HepG2 (cell line): ENCODE results near the gene VSIG2.

ENCODE experiments used
- FOXJ3 ChIP-seq: sonication (generic); formaldehyde crosslinking; IDR thresholded peaks from 2 replicates; pipeline ENCODE4 v1.4.0; 2020; ENCODE audit warnings: missing genetic modification reagents, mild to moderate bottlenecking, borderline replicate concordance
- HBP1 ChIP-seq: IDR thresholded peaks from 2 replicates; pipeline ENCODE4 v1.6.1; 2016; ENCODE audit warnings: low read depth, control low read depth
- HOXA7 ChIP-seq: sonication (generic); formaldehyde crosslinking; IDR thresholded peaks from 2 replicates; pipeline ENCODE4 v1.8.1; 2022; ENCODE audit warnings: mild to moderate bottlenecking, missing genetic modification reagents, moderate library complexity
- KLF9 ChIP-seq: IDR thresholded peaks from 2 replicates; pipeline ENCODE4 v1.6.1; 2016; ENCODE audit warnings: low read depth
- NCOA1 ChIP-seq: sonication (generic); formaldehyde crosslinking; IDR thresholded peaks from 2 replicates; pipeline ENCODE4 v1.9.0; 2021; ENCODE audit warnings: missing genetic modification reagents
- NR2C2 ChIP-seq: sonication (generic); formaldehyde crosslinking; IDR thresholded peaks from 2 replicates; pipeline ENCODE4 v1.4.0; 2020; ENCODE audit warnings: missing genetic modification reagents, mild to moderate bottlenecking, moderate library complexity, borderline replicate concordance
- POLR2AphosphoS5 ChIP-seq: IDR thresholded peaks from 2 replicates; pipeline ENCODE4 v1.6.1; 2012; ENCODE audit warnings: low read depth, low read length
- SRSF1 ChIP-seq: fragments of 200-400 bp; formaldehyde crosslinking; optimal IDR thresholded peaks from 2 replicates; pipeline ENCODE3; 2017; ENCODE audit warnings: mild to moderate bottlenecking, low read depth, low read length, moderate library complexity
- TEAD2 ChIP-seq: sonication (generic); formaldehyde crosslinking; IDR thresholded peaks from 2 replicates; pipeline ENCODE4 v1.9.0; 2021; ENCODE audit warnings: missing genetic modification reagents
- ZBTB8A ChIP-seq: sonication (generic); formaldehyde crosslinking; IDR thresholded peaks from 2 replicates; pipeline ENCODE4 v1.4.0; 2020; ENCODE audit warnings: mild to moderate bottlenecking, low read depth, missing genetic modification reagents, borderline replicate concordance
- ZNF234 ChIP-seq: sonication (generic); formaldehyde crosslinking; conservative IDR thresholded peaks from 2 replicates; pipeline ENCODE4 v1.5.1; 2020; ENCODE audit warnings: mild to moderate bottlenecking, missing genetic modification reagents
- ZNF354B ChIP-seq: sonication (generic); formaldehyde crosslinking; IDR thresholded peaks from 2 replicates; pipeline ENCODE4 v1.8.0; 2022; ENCODE audit warnings: mild to moderate bottlenecking, missing genetic modification reagents
- ZNF891 ChIP-seq: sonication (generic); formaldehyde crosslinking; IDR thresholded peaks from 2 replicates; pipeline ENCODE4 v1.5.0; 2020; ENCODE audit warnings: mild to moderate bottlenecking, missing genetic modification reagents
- TF ChIP-seq, protein P1 (sequence below): sonication (generic); formaldehyde crosslinking; IDR thresholded peaks from 2 replicates; pipeline ENCODE4 v1.5.0; 2020; ENCODE audit warnings: mild to moderate bottlenecking, missing genetic modification reagents, moderate library complexity

DNA sequence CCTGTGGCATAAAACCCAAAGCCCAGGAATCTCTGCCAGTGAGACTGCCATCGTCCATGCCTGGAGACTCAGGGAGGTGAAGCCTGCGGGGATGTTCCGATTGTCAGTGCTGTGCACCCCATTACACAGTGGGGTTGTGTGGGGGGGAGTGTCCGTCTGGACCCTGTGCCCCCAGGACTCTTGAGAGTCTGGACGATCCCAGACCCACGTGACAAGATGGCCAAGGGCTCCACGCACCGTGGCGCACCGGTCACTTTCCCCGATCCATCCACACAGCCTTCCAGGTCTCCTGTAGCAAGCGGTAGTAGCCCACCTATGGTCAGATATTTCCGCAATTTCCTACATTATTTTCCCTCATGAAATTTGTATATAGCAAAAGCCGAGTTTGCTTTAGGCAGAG, 33.3 kb downstream of the VSIG2 start:
- no peak for TF ChIP-seq ZNF234 (CRISPR knock-in tag)
- TF ChIP-seq FOXJ3 (CRISPR knock-in tag), result no peak
- TF ChIP-seq, protein P1, sequence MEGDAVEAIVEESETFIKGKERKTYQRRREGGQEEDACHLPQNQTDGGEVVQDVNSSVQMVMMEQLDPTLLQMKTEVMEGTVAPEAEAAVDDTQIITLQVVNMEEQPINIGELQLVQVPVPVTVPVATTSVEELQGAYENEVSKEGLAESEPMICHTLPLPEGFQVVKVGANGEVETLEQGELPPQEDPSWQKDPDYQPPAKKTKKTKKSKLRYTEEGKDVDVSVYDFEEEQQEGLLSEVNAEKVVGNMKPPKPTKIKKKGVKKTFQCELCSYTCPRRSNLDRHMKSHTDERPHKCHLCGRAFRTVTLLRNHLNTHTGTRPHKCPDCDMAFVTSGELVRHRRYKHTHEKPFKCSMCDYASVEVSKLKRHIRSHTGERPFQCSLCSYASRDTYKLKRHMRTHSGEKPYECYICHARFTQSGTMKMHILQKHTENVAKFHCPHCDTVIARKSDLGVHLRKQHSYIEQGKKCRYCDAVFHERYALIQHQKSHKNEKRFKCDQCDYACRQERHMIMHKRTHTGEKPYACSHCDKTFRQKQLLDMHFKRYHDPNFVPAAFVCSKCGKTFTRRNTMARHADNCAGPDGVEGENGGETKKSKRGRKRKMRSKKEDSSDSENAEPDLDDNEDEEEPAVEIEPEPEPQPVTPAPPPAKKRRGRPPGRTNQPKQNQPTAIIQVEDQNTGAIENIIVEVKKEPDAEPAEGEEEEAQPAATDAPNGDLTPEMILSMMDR (CRISPR knock-in tag), result no peak
- TF ChIP-seq KLF9, result no peak
- TF ChIP-seq NCOA1 (CRISPR knock-in tag), result no peak
- no peak for TF ChIP-seq ZNF891 (CRISPR knock-in tag)
- TF ChIP-seq ZNF354B (CRISPR knock-in tag), result no peak
- TF ChIP-seq HBP1 (CRISPR knock-in tag), result no peak
- TF ChIP-seq NR2C2 (CRISPR knock-in tag), result no peak
- no peak for TF ChIP-seq TEAD2 (CRISPR knock-in tag)
- TF ChIP-seq SRSF1, result no peak
- no peak for TF ChIP-seq POLR2AphosphoS5
- no peak for TF ChIP-seq ZBTB8A (CRISPR knock-in tag)
- TF ChIP-seq HOXA7 (CRISPR knock-in tag), result no peak
